Measurements from ENCODE around the gene TAB2. TPM values are rescaled to one million over a fixed set of nuclear protein-coding genes. Genes with fewer than 3 reads are reported as not detected.

Gene TAB2
- total and polyA plus RNA-seq, 2 of the 8 experiments (the other 6 are each of a cell fraction or from before 2014, with no cell fraction given), result 40.4 to 63.0 TPM

GRCh38 chr6:149395185-149395584 is 77.7 kb downstream of the TAB2 start:
- H2BK5ac ChIP-seq (ENCODE audit: low read depth, low read length), result no peak overlapping the region
- H3K27ac ChIP-seq (ENCODE audit: low read depth, low read length), result no peak overlapping the region
- no peak overlapping the region for H2BK120ac ChIP-seq (replicated peaks; ENCODE audit: low read depth, low read length)
- FAIRE-seq (no peak), DNase-seq (ENCODE audit: low read depth in 1 of 2, low spot score in 2 of 2) (no peak)
- no peak overlapping the region for H2BK12ac ChIP-seq (ENCODE audit: low read depth, low read length)
- no peak overlapping the region for H3K23ac ChIP-seq (ENCODE audit: insufficient read length)
- no peaks in the 10 kb centered on the region; the same call in 1 of the 2 replicates for H3K79me1 ChIP-seq (ENCODE audit: low read depth, low read length)
- no peak overlapping the region for H4K91ac ChIP-seq (replicated peaks; ENCODE audit: insufficient read length, low read length)
- H4K8ac ChIP-seq (ENCODE audit: extremely low read depth, insufficient read depth, low read length), result no peak overlapping the region
- H3K9me3 ChIP-seq (ENCODE audit: insufficient read depth in 2 of 2, low read depth in 1 of 2, low read length in 1 of 2), result no peaks in the 10 kb centered on the region
- H3K36me3 ChIP-seq (ENCODE audit: control insufficient read depth in 2 of 4, insufficient read depth in 4 of 4, low read length in 3 of 4), result peaks cover under 1 to 22% (median 3%) of the 10 kb centered on the region in 4 experiments; a peak in 6 of 8 replicates
- H3K27me3 ChIP-seq (replicated peaks in 1 of 4; ENCODE audit: control insufficient read depth in 3 of 4, extremely low read depth in 1 of 4, insufficient read depth in 3 of 4, low read length in 3 of 4), result no peaks in the 10 kb centered on the region
- no peak overlapping the region for H2AFZ ChIP-seq (ENCODE audit: low read length)
- H3K4me2 ChIP-seq (ENCODE audit: insufficient read depth in 1 of 2, low read depth in 2 of 2, low read length in 2 of 2), result no peak overlapping the region
- no peak overlapping the region for H3K56ac ChIP-seq (replicated peaks; ENCODE audit: insufficient read length, low read depth, low read length)
- no peaks in the 10 kb centered on the region for H4K20me1 ChIP-seq (replicated peaks in 1 of 2; ENCODE audit: control insufficient read depth in 1 of 2, insufficient read depth in 2 of 2, low read length in 2 of 2)
- H4K5ac ChIP-seq (ENCODE audit: insufficient read length, low read depth, low read length), result no peak overlapping the region
- no peaks in the 10 kb centered on the region for H3K23me2 ChIP-seq (ENCODE audit: low read depth, low read length)
- no peak overlapping the region for H2BK20ac ChIP-seq (ENCODE audit: low read length)
- H3K4me1 ChIP-seq (replicated peaks in 1 of 4; ENCODE audit: control insufficient read depth in 3 of 4, insufficient read depth in 4 of 4, low read length in 3 of 4), result no peaks in the 10 kb centered on the region
- H3K79me2 ChIP-seq (ENCODE audit: control insufficient read depth in 1 of 2, insufficient read depth in 2 of 2, low read length in 2 of 2), result peaks cover 0 to 20% of the 10 kb centered on the region in 2 experiments; a peak in 1 of 4 replicates
- no peak overlapping the region for H2AK5ac ChIP-seq (ENCODE audit: low read depth, low read length)
- H3K14ac ChIP-seq (ENCODE audit: insufficient read length), result no peak overlapping the region
- ChIA-PET POLR2A (ENCODE audit: partially characterized antibody) (no interaction called here), CTCF (ENCODE audit: partially characterized antibody) (interaction anchor here (0.5 to 1.0 kb wide), 5 partner anchors 30 to 306 kb away, joined by 3 to 4 read pairs (median 3); no protein-coding TSS in a partner anchor)
- no peak overlapping the region for H3K9ac ChIP-seq (replicated peaks in 1 of 4; ENCODE audit: extremely low read depth in 1 of 4, low read depth in 3 of 4, low read length in 3 of 4)
- no peak overlapping the region for H3K18ac ChIP-seq (ENCODE audit: extremely low read depth, low read length)
- no peak overlapping the region for H2BK15ac ChIP-seq (ENCODE audit: low read length)
- H3K4ac ChIP-seq (replicated peaks; ENCODE audit: insufficient read length, low read depth, low read length), result no peak overlapping the region
- H3K4me3 ChIP-seq (ENCODE audit: extremely low read depth in 1 of 4, insufficient read depth in 2 of 4, low read depth in 3 of 4, low read length in 4 of 4), result no peak overlapping the region
- TF ChIP-seq PHF8 (conservative IDR thresholded peaks at IDR 0.05; ENCODE audit: low read depth, low read length), result no peak
- TF ChIP-seq ASH2L (IDR thresholded peaks at IDR 0.05; ENCODE audit: low read length), result no peak
- no peak for TF ChIP-seq ATF2 (IDR thresholded peaks at IDR 0.05; ENCODE audit: low read length)
- no peak for TF ChIP-seq YY1 (IDR thresholded peaks at IDR 0.05; ENCODE audit: low read depth, low read length)
- no peak for TF ChIP-seq BACH1 (IDR thresholded peaks at IDR 0.05; ENCODE audit: low read length)
- no peak for TF ChIP-seq EGR1 (IDR thresholded peaks at IDR 0.05; ENCODE audit: borderline replicate concordance, low read depth, low read length)
- no peak for TF ChIP-seq GTF2F1 (IDR thresholded peaks at IDR 0.05; ENCODE audit: borderline replicate concordance, low read depth, low read length)
- no peak for TF ChIP-seq KDM5A (IDR thresholded peaks at IDR 0.05; ENCODE audit: low read length)
- no peak for TF ChIP-seq SUZ12 (IDR thresholded peaks at IDR 0.05; ENCODE audit: low read length)
- TF ChIP-seq HDAC2 (IDR thresholded peaks at IDR 0.05; ENCODE audit: borderline replicate concordance in 1 of 2, low read depth in 2 of 2, low read length in 2 of 2), result no peak
- no peak for TF ChIP-seq SP1 (IDR thresholded peaks at IDR 0.05; ENCODE audit: low read depth, low read length)
